Stimulated activated effector memory CD8-positive, alpha-beta T cell treated with anti-CD3 and anti-CD28 coated beads, Interleukin-12 subunit alpha, Interleukin-12 subunit beta, amount 100 ng/mL, for 72 hours (primary cell): ENCODE measurements around the gene GPR61.
A peak's percentile ranks its signal among the peaks of the same experiment; 100 is the strongest.

Experiments
- ATAC-seq: fragments of 150-1000 bp; cut with Tn5 transposase; 2 replicates; pipeline ENCODE4 v1.10.0; 2021
- DNase-seq, 2 donors: peaks; one replicate each; pipeline ENCODE4 v3.0.0; 2021 to 2022; ENCODE audit warnings: low spot score in 2 of 2
- H3K27ac Mint-ChIP-seq: one replicate; pipeline ENCODE4 v1.8.0; 2022; ENCODE audit warnings: mild to moderate bottlenecking, mixed read lengths
- H3K36me3 Mint-ChIP-seq: one replicate; pipeline ENCODE4 v1.8.0; 2022; ENCODE audit warnings: mild to moderate bottlenecking, mixed read lengths
- H3K4me1 Mint-ChIP-seq: one replicate; pipeline ENCODE4 v1.8.0; 2022; ENCODE audit warnings: mixed read lengths
- H3K4me3 Mint-ChIP-seq: one replicate; pipeline ENCODE4 v1.8.0; 2022; ENCODE audit warnings: mild to moderate bottlenecking, mixed read lengths
- H3K9me3 Mint-ChIP-seq: one replicate; pipeline ENCODE4 v1.8.0; 2022; ENCODE audit warnings: mixed read lengths

Gene GPR61

GRCh38 chr1:109501644-109502363 is 37.9 kb upstream of the GPR61 start:
- DNase-seq (no peak), ATAC-seq (peak; percentile 33)
- H3K36me3 Mint-ChIP-seq, result peaks cover 25% of the 10 kb centered on the region
- peaks cover 67% of the 10 kb centered on the region for H3K4me1 Mint-ChIP-seq
- H3K9me3 Mint-ChIP-seq, result no peaks in the 10 kb centered on the region
- H3K27ac Mint-ChIP-seq, result peak overlapping the region; percentile 83
- peak overlapping the region; percentile 23 for H3K4me3 Mint-ChIP-seq

- peaks cover 70% of the 10 kb centered on the region for H3K4me1 Mint-ChIP-seq
- peaks cover 25% of the 10 kb centered on the region for H3K36me3 Mint-ChIP-seq
- DNase-seq, result no peak
- ATAC-seq, result peak; percentile 65
- no peaks in the 10 kb centered on the region for H3K9me3 Mint-ChIP-seq
- peak overlapping the region; percentile 23 for H3K4me3 Mint-ChIP-seq
- H3K27ac Mint-ChIP-seq, result peak overlapping the region; percentile 83
These were observed 37.3 kb upstream of the GPR61 start for GRCh38 chr1:109502364-109502851.

GRCh38 chr1:109503935-109504334 is 35.7 kb upstream of the GPR61 start:
- Mint-ChIP-seq H3K9me3 (no peaks in the 10 kb centered on the region), H3K4me3 (no peak overlapping the region)
- DNase-seq, result no peak

GRCh38 chr1:109504974-109505373 is 34.7 kb upstream of the GPR61 start:
- H3K4me1 Mint-ChIP-seq, result peaks cover 75% of the 10 kb centered on the region
- peak overlapping the region; percentile 68 for H3K27ac Mint-ChIP-seq
- peaks cover 13% of the 10 kb centered on the region for H3K36me3 Mint-ChIP-seq
- no peak for DNase-seq
- H3K4me3 Mint-ChIP-seq, result no peak overlapping the region
- H3K9me3 Mint-ChIP-seq, result no peaks in the 10 kb centered on the region
- peak; percentile 71 for ATAC-seq

More at GRCh38 chr1:109503935-109504334, 35.7 kb upstream of the GPR61 start:
- H3K27ac Mint-ChIP-seq, result peak overlapping the region; percentile 68
- no peak for ATAC-seq
- peaks cover 81% of the 10 kb centered on the region for H3K4me1 Mint-ChIP-seq
- peaks cover 19% of the 10 kb centered on the region for H3K36me3 Mint-ChIP-seq

- H3K27ac Mint-ChIP-seq, result peak overlapping the region; percentile 83
- no peak for DNase-seq
- peak overlapping the region; percentile 85 for H3K4me3 Mint-ChIP-seq
- H3K9me3 Mint-ChIP-seq, result no peaks in the 10 kb centered on the region
- H3K36me3 Mint-ChIP-seq, result no peaks in the 10 kb centered on the region
- H3K4me1 Mint-ChIP-seq, result peaks cover 52% of the 10 kb centered on the region
- ATAC-seq, result no peak
These were observed 31.4 kb upstream of the GPR61 start for GRCh38 chr1:109508001-109508872.

GRCh38 chr1:109508873-109509175 is 30.8 kb upstream of the GPR61 start:
- no peak for ATAC-seq
- Mint-ChIP-seq H3K27ac (peak overlapping the region; percentile 83), H3K9me3 (no peaks in the 10 kb centered on the region), H3K36me3 (no peaks in the 10 kb centered on the region), H3K4me1 (peaks cover 51% of the 10 kb centered on the region), H3K4me3 (peak overlapping the region; percentile 85)
- DNase-seq, result no peak

- peak; percentile 46 to 74 for DNase-seq
- no peaks in the 10 kb centered on the region for H3K9me3 Mint-ChIP-seq
- H3K27ac Mint-ChIP-seq, result peak within 1 kb of the TSS; percentile 85
- peak; percentile 73 for ATAC-seq
- H3K4me3 Mint-ChIP-seq, result peak within 1 kb of the TSS; percentile 85
- H3K4me1 Mint-ChIP-seq, result peaks cover 46% of the 10 kb centered on the region
- no peaks in the 10 kb centered on the region for H3K36me3 Mint-ChIP-seq
These were observed 30.2 kb upstream of the GPR61 start, which contains the start of gene AMIGO1 for GRCh38 chr1:109509176-109510134. AMIGO1 (minus strand) TSS chr1:109509727; CDS start chr1:109508912, 815 bp downstream.

GRCh38 chr1:109513110-109513710 is 26.5 kb upstream of the GPR61 start:
- ATAC-seq, result no peak

GRCh38 chr1:109514846-109515245 is 24.8 kb upstream of the GPR61 start:
- Mint-ChIP-seq H3K27ac (no peak overlapping the region), H3K4me1 (peaks cover 9% of the 10 kb centered on the region), H3K36me3 (no peaks in the 10 kb centered on the region)

More at GRCh38 chr1:109513110-109513710, 26.5 kb upstream of the GPR61 start:
- Mint-ChIP-seq H3K4me1 (peaks cover 20% of the 10 kb centered on the region), H3K36me3 (no peaks in the 10 kb centered on the region), H3K4me3 (no peak overlapping the region), H3K27ac (no peak overlapping the region), H3K9me3 (no peaks in the 10 kb centered on the region)
- DNase-seq, result no peak

GRCh38 chr1:109516872-109517271 is 22.8 kb upstream of the GPR61 start:
- H3K4me3 Mint-ChIP-seq, result no peak overlapping the region
- DNase-seq (no peak), ATAC-seq (no peak)
- H3K27ac Mint-ChIP-seq, result no peak overlapping the region
- H3K9me3 Mint-ChIP-seq, result no peaks in the 10 kb centered on the region
- no peaks in the 10 kb centered on the region for H3K4me1 Mint-ChIP-seq
- no peaks in the 10 kb centered on the region for H3K36me3 Mint-ChIP-seq

More at GRCh38 chr1:109514846-109515245, 24.8 kb upstream of the GPR61 start:
- no peak overlapping the region for H3K4me3 Mint-ChIP-seq
- DNase-seq (no peak), ATAC-seq (no peak)
- no peaks in the 10 kb centered on the region for H3K9me3 Mint-ChIP-seq

- ATAC-seq (no peak), DNase-seq (no peak)
- no peak overlapping the region for H3K27ac Mint-ChIP-seq
- no peak overlapping the region for H3K4me3 Mint-ChIP-seq
- no peaks in the 10 kb centered on the region for H3K4me1 Mint-ChIP-seq
- no peaks in the 10 kb centered on the region for H3K36me3 Mint-ChIP-seq
- H3K9me3 Mint-ChIP-seq, result no peaks in the 10 kb centered on the region
These were observed 22.3 kb upstream of the GPR61 start for GRCh38 chr1:109517337-109517736.

GRCh38 chr1:109521002-109521951 is 18.4 kb upstream of the GPR61 start:
- Mint-ChIP-seq H3K4me3 (no peak overlapping the region), H3K9me3 (no peaks in the 10 kb centered on the region), H3K4me1 (no peaks in the 10 kb centered on the region), H3K36me3 (no peaks in the 10 kb centered on the region), H3K27ac (no peak overlapping the region)
- ATAC-seq, result no peak
- DNase-seq, result no peak

GRCh38 chr1:109522026-109522425 is 17.6 kb upstream of the GPR61 start:
- Mint-ChIP-seq H3K4me1 (no peaks in the 10 kb centered on the region), H3K4me3 (no peak overlapping the region), H3K9me3 (no peaks in the 10 kb centered on the region), H3K36me3 (no peaks in the 10 kb centered on the region), H3K27ac (no peak overlapping the region)
- DNase-seq (no peak), ATAC-seq (no peak)
